ENCODE measurements around the gene RHOT2. TPM values are rescaled to one million over a fixed set of nuclear protein-coding genes. Genes with fewer than 3 reads are reported as not detected.
A peak's percentile ranks its signal among the peaks of the same experiment; 100 is the strongest.

Gene RHOT2
- total and polyA plus RNA-seq, 9 of the 15 experiments (the other 6 are each of a cell fraction or from before 2014, with no cell fraction given), result 5.0 to 373 (median 112) TPM

GRCh38 chr16:632486-633335 is 35.2 kb upstream of the RHOT2 start (continued):
- TF ChIP-seq TSHZ1 (CRISPR knock-in tag; IDR thresholded peaks at IDR 0.05), result no peak
- 0 out of 2 replicates have a peak, but pooled peaks have one; percentile 25 for TF ChIP-seq PTBP1 (IDR thresholded peaks at IDR 0.05; ENCODE audit: low read depth, low read length)
- no peak for TF ChIP-seq BACH1 (tag; IDR thresholded peaks at IDR 0.05)
- no peak for TF ChIP-seq ZNF318 (IDR thresholded peaks at IDR 0.05; ENCODE audit: borderline replicate concordance in 1 of 2, low read depth in 1 of 2)
- TF ChIP-seq ZBTB9 (CRISPR knock-in tag; IDR thresholded peaks at IDR 0.05), result no peak
- peak; percentile 18; the same call in 1 of the 2 replicates for TF ChIP-seq HNRNPL (IDR thresholded peaks at IDR 0.05; ENCODE audit: low read depth, low read length)
- TF ChIP-seq POLR2G (IDR thresholded peaks at IDR 0.05; ENCODE audit: low read depth, low read length), result peak; percentile 66
- TF ChIP-seq TCF15 (CRISPR knock-in tag; IDR thresholded peaks at IDR 0.05), result no peak
- TF ChIP-seq ELF2 (CRISPR knock-in tag; IDR thresholded peaks at IDR 0.05), result no peak
- no peak for TF ChIP-seq EZH2 (IDR thresholded peaks at IDR 0.05; ENCODE audit: borderline replicate concordance, low read depth, low read length)
- TF ChIP-seq NFRKB (IDR thresholded peaks at IDR 0.05; ENCODE audit: low read depth), result no peak
- TF ChIP-seq CBX2 (IDR thresholded peaks at IDR 0.05; ENCODE audit: insufficient read depth, low read length, poor library complexity, severe bottlenecking), result no peak
- TF ChIP-seq ZNF143 (CRISPR knock-in tag; IDR thresholded peaks at IDR 0.05), result 0 out of 2 replicates have a peak, but pooled peaks have one; percentile 18

Measured in K562 (cell line).